Naive thymus-derived CD4-positive, alpha-beta T cell (primary cell): ENCODE results near the gene STAT1. TPM values are rescaled to one million over a fixed set of nuclear protein-coding genes. Genes with fewer than 3 reads are reported as not detected.

ENCODE experiments used
- ATAC-seq: fragments of 150-1000 bp; cut with Tn5 transposase; 2 replicates; pipeline ENCODE4 v1.10.0; 2021; ENCODE audit warnings: mild to moderate bottlenecking, moderate library complexity
- CTCF ChIA-PET: fragments of 350-600 bp; sonication (Branson Sonifier 250); formaldehyde crosslinking; loops from one replicate; lab custom pipeline; 2021; ENCODE audit warnings: antibody characterized with exemption; lab: Charles Lee
- POLR2A ChIA-PET: fragments of 350-600 bp; sonication (Branson Sonifier 250); formaldehyde crosslinking; loops from one replicate; lab custom pipeline; 2021; ENCODE audit warnings: antibody characterized with exemption, inconsistent platforms; lab: Charles Lee
- DNase-seq, 9 donors: peaks; one replicate each; pipeline versions ENCODE4 v3.0.0 to v3.0.0-alpha.2; 2020 to 2022; ENCODE audit warnings: mixed read lengths in 1 of 9
- H3K27ac ChIP-seq: one replicate; pipeline ENCODE4 v1.7.0; 2013; ENCODE audit warnings: mild to moderate bottlenecking, low read depth, low read length, moderate library complexity
- H3K27me3 ChIP-seq, 2 donors: one replicate each; pipeline ENCODE4 v1.7.0; 2013; ENCODE audit warnings: low read length in 2 of 2, mild to moderate bottlenecking in 2 of 2, moderate library complexity in 2 of 2; ENCODE audit not compliant: control insufficient read depth in 2 of 2, insufficient read depth in 2 of 2
- H3K36me3 ChIP-seq, 3 experiments: 1 replicate in 2 of 3; 2 replicates in 1 of 3; pipeline ENCODE4 v1.7.0; 2013; ENCODE audit warnings: low read length in 3 of 3, mild to moderate bottlenecking in 3 of 3, moderate library complexity in 1 of 3; ENCODE audit not compliant: insufficient read depth in 3 of 3, control insufficient read depth in 2 of 3
- H3K4me1 ChIP-seq, 2 donors: one replicate each; pipeline ENCODE4 v1.7.0; 2013; ENCODE audit warnings: low read length in 2 of 2, mild to moderate bottlenecking in 2 of 2, moderate library complexity in 1 of 2; ENCODE audit not compliant: control insufficient read depth in 2 of 2, insufficient read depth in 2 of 2
- H3K4me3 ChIP-seq: 2 replicates; pipeline ENCODE4 v1.7.0; 2013; ENCODE audit warnings: mild to moderate bottlenecking, low read length
- H3K9me3 ChIP-seq, 3 experiments: 1 replicate in 2 of 3; 2 replicates in 1 of 3; pipeline ENCODE4 v1.7.0; 2013; ENCODE audit warnings: low read length in 3 of 3; ENCODE audit not compliant: control insufficient read depth in 2 of 3
- H3K27ac Mint-ChIP-seq, 9 donors: one replicate each; pipeline ENCODE4 v1.8.0; 2020 to 2022; ENCODE audit warnings: mixed read lengths in 9 of 9, mild to moderate bottlenecking in 8 of 9, moderate library complexity in 5 of 9, inconsistent platforms in 2 of 9
- H3K27me3 Mint-ChIP-seq, 5 donors: one replicate each; pipeline ENCODE4 v1.8.0; 2021 to 2022; ENCODE audit warnings: mixed read lengths in 5 of 5, mild to moderate bottlenecking in 1 of 5
- H3K36me3 Mint-ChIP-seq, 5 donors: one replicate each; pipeline ENCODE4 v1.8.0; 2020 to 2022; ENCODE audit warnings: mixed read lengths in 5 of 5, mild to moderate bottlenecking in 3 of 5, inconsistent platforms in 1 of 5
- H3K4me1 Mint-ChIP-seq, 7 donors: one replicate each; pipeline ENCODE4 v1.8.0; 2020 to 2022; ENCODE audit warnings: mixed read lengths in 7 of 7, mild to moderate bottlenecking in 3 of 7, inconsistent platforms in 1 of 7
- H3K4me3 Mint-ChIP-seq, 10 donors: one replicate each; pipeline ENCODE4 v1.8.0; 2020 to 2022; ENCODE audit warnings: mild to moderate bottlenecking in 10 of 10, mixed read lengths in 10 of 10, moderate library complexity in 6 of 10, inconsistent platforms in 2 of 10
- H3K9me3 Mint-ChIP-seq, 11 donors: one replicate each; pipeline ENCODE4 v1.8.0; 2020 to 2022; ENCODE audit warnings: mixed read lengths in 11 of 11, mild to moderate bottlenecking in 4 of 11, inconsistent platforms in 1 of 11, moderate library complexity in 1 of 11
- intact Hi-C, 2 donors: fragments of 100-400 bp; cut with micrococcal nuclease; formaldehyde crosslinking; loops; one replicate each; pipeline ENCODE4 v1.15.1; 2023
- polyA plus RNA-seq, 2 donors: library from polyadenylated mRNA; unstranded; fragments of 300-500 nt; fragmentation: Illumina TruSeq; gene quantifications; one replicate each; pipeline ENCODE4 v1.2.3, GENCODE V29; 2021
- total RNA-seq, 6 experiments: library from RNA in 5 of 6; stranded (reverse) in 5 of 6; gene quantifications; 1 replicate in 5 of 6; 2 replicates in 1 of 6; pipeline ENCODE4 v1.2.3 and lab custom pipeline; 2021 to 2026

STAT1 gene
- total and polyA plus RNA-seq, 7 experiments from 2014 or later: 74.1 to 1,177 (median 92.2) TPM

- peaks cover 0 to 56% (median 45%) of the 10 kb centered on the region in 3 experiments for H3K36me3 ChIP-seq
- H3K36me3 Mint-ChIP-seq: peaks cover 18 to 50% (median 39%) of the 10 kb centered on the region in 5 donors
Measured at GRCh38 chr2:190922376-190922775, 91.6 kb downstream of the STAT1 start.

GRCh38 chr2:190920085-190920484 is 93.9 kb downstream of the STAT1 start:
- H3K27me3 Mint-ChIP-seq: no peaks in the 10 kb centered on the region
- H3K27ac Mint-ChIP-seq: peak overlapping the region in 1 of 9 donors; percentile 13
- no peak overlapping the region for H3K27ac ChIP-seq
- intact Hi-C loops: loop anchor here in 1 of 2 donors (2.0 kb wide), 1 partner anchor 17 kb away; no protein-coding TSS in a partner anchor
- H3K9me3 ChIP-seq: no peaks in the 10 kb centered on the region
- H3K4me1 ChIP-seq: no peaks in the 10 kb centered on the region
- DNase-seq: no peak
- H3K4me1 Mint-ChIP-seq: peaks cover 19 to 52% (median 43%) of the 10 kb centered on the region in 7 donors
- peaks cover 0 to 42% (median 40%) of the 10 kb centered on the region in 3 experiments for H3K36me3 ChIP-seq
- ATAC-seq: no peak
- ChIA-PET CTCF (no interaction called here), POLR2A (no interaction called here)
- H3K9me3 Mint-ChIP-seq: peaks cover 0 to 2% (median 0%) of the 10 kb centered on the region in 11 donors
- H3K36me3 Mint-ChIP-seq: peaks cover 24 to 51% (median 50%) of the 10 kb centered on the region in 5 donors
- H3K4me3 Mint-ChIP-seq: no peak overlapping the region
- no peak overlapping the region for H3K4me3 ChIP-seq
- H3K27me3 ChIP-seq: no peaks in the 10 kb centered on the region

More at GRCh38 chr2:190922376-190922775, 91.6 kb downstream of the STAT1 start:
- no peak for ATAC-seq
- peaks cover 4 to 32% (median 22%) of the 10 kb centered on the region in 7 donors for H3K4me1 Mint-ChIP-seq
- CTCF ChIA-PET: no interaction called here
- H3K4me3 Mint-ChIP-seq: no peak overlapping the region
- no peak overlapping the region for H3K27ac ChIP-seq
- no peak for DNase-seq
- H3K27me3 ChIP-seq: no peaks in the 10 kb centered on the region
- H3K9me3 Mint-ChIP-seq: peaks cover 0 to 2% (median 0%) of the 10 kb centered on the region in 11 donors
- no peak overlapping the region for H3K4me3 ChIP-seq
- intact Hi-C loops: loop anchor here in 1 of 2 donors (2.0 kb wide), 1 partner anchor 20 kb away; no protein-coding TSS in a partner anchor
- no peaks in the 10 kb centered on the region for H3K4me1 ChIP-seq
- peak overlapping the region in 6 of 9 donors; percentile 1 to 60 (median 36) for H3K27ac Mint-ChIP-seq
- no peaks in the 10 kb centered on the region for H3K27me3 Mint-ChIP-seq
- H3K9me3 ChIP-seq: no peaks in the 10 kb centered on the region
- POLR2A ChIA-PET: interaction anchor here (0.6 kb wide), 1 partner anchor 15 kb away, joined by 3 read pairs; no protein-coding TSS in a partner anchor

Other genes starting within 250 kb of the STAT1 start
- 100 to 1,000 TPM; 167 to 234 (median 202) TPM for gene GLS, start 133.3 kb downstream of the STAT1 start, total RNA-seq
- gene GLS, start 133.3 kb downstream of the STAT1 start, polyA plus RNA-seq: 10 to 100 TPM; 34.6 to 47.9 TPM
- 100 to 1,000 TPM; 106 to 132 (median 122) TPM for gene STAT4, start 136.8 kb upstream of the STAT1 start, total RNA-seq
- 10 to 100 TPM; 52.4 to 78.2 TPM for gene STAT4, start 136.8 kb upstream of the STAT1 start, polyA plus RNA-seq
- 10 to 100 TPM in 1 of 5 experiments, under 1 TPM in 4; 0.43 to 14.9 (median 0.54) TPM for gene MYO1B, start 231.2 kb upstream of the STAT1 start, total RNA-seq
- gene MYO1B, start 231.2 kb upstream of the STAT1 start, polyA plus RNA-seq: under 1 TPM; 0.54 to 0.99 TPM